Measurements from ENCODE around the gene CKB. TPM values are rescaled to one million over a fixed set of nuclear protein-coding genes. Genes with fewer than 3 reads are reported as not detected.
A peak's percentile ranks its signal among the peaks of the same experiment; 100 is the strongest.

The CKB gene
- total RNA-seq, 1 experiment from 2014 or later, result 611 TPM

DNA sequence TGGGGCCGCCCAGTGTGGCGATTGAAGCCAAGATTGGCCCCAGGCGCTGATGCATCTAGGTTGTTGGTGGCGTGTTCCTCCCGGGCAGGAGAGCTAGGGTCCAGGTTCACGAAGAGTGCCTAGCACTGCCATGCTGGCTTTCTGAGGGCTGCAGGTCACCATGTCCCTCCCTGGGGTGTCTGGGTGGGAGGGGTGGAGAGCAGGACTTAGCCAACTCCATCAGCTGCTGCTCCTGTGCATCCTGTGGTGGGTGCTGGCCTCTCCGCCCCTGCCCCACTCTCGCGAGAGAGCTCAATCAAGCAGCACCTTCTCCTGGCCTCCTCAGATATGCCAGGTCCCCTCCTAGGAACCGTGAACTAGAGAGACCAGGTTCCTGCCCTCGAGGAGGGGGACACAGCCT, 8.2 kb upstream of the CKB start:
- H3K4me1 Mint-ChIP-seq (ENCODE audit: low read depth, unreplicated experiment), result peaks cover 19% of the 10 kb centered on the region
- intact Hi-C loops (cut with micrococcal nuclease; ENCODE audit: unreplicated experiment), result no loop called here
- ChIA-PET CTCF (no interaction called here), POLR2A (no interaction called here)
- Histone ChIP-seq H3K27me3 (replicated peaks; ENCODE audit: control insufficient read depth, insufficient read depth, low read length) (no peaks in the 10 kb centered on the region), H3K9me3 (no peaks in the 10 kb centered on the region), H3K36me3 (ENCODE audit: control insufficient read depth, insufficient read depth, low read length) (peaks cover 2% of the 10 kb centered on the region; the same call in 1 of the 2 replicates), H3K4me1 (peaks cover 33% of the 10 kb centered on the region), H3K4me3 (ENCODE audit: low read depth, low read length) (no peak overlapping the region)
- no peak overlapping the region for H3K27ac Mint-ChIP-seq (ENCODE audit: unreplicated experiment)
- H3K27me3 Mint-ChIP-seq (ENCODE audit: insufficient read depth, unreplicated experiment), result no peaks in the 10 kb centered on the region
- no peaks in the 10 kb centered on the region for H3K9me3 Mint-ChIP-seq (ENCODE audit: unreplicated experiment)
- BruUV-seq (replicated peaks), result no TSS peak
- TF ChIP-seq, protein P1, sequence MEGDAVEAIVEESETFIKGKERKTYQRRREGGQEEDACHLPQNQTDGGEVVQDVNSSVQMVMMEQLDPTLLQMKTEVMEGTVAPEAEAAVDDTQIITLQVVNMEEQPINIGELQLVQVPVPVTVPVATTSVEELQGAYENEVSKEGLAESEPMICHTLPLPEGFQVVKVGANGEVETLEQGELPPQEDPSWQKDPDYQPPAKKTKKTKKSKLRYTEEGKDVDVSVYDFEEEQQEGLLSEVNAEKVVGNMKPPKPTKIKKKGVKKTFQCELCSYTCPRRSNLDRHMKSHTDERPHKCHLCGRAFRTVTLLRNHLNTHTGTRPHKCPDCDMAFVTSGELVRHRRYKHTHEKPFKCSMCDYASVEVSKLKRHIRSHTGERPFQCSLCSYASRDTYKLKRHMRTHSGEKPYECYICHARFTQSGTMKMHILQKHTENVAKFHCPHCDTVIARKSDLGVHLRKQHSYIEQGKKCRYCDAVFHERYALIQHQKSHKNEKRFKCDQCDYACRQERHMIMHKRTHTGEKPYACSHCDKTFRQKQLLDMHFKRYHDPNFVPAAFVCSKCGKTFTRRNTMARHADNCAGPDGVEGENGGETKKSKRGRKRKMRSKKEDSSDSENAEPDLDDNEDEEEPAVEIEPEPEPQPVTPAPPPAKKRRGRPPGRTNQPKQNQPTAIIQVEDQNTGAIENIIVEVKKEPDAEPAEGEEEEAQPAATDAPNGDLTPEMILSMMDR (IDR thresholded peaks at IDR 0.05; ENCODE audit: insufficient read depth in 1 of 2, low read depth in 1 of 2, low read length in 1 of 2, severe bottlenecking in 1 of 2, unreplicated experiment in 1 of 2), result no peak
- peaks cover 11% of the 10 kb centered on the region for H3K36me3 Mint-ChIP-seq (ENCODE audit: insufficient read depth, unreplicated experiment)
- no peak overlapping the region for H3K4me3 Mint-ChIP-seq (ENCODE audit: unreplicated experiment)
- DNase-seq, result no peak

DNA sequence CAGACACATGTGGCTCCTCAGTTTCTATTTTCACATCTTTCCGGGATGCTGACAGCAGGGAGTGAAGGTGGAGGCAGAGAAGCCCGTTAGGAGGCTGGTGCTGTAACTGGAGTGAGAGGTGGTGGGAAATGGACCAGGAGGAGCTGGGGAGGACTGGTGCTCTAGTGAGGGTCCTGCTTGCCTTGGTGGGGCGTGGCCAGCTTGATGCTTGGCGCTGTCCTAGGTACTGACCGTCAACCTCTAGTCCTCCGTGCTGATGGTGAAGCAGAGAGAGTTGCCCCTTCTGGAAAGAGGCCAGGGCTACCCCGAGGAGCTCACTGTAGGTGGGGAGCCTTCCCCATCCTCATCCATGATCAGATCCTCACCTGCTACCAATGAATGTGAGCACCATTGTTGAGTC, 7.8 kb upstream of the CKB start:
- no peak overlapping the region; the same call in none of the 2 replicates for H3K4me3 ChIP-seq (ENCODE audit: low read depth, low read length)

DNA sequence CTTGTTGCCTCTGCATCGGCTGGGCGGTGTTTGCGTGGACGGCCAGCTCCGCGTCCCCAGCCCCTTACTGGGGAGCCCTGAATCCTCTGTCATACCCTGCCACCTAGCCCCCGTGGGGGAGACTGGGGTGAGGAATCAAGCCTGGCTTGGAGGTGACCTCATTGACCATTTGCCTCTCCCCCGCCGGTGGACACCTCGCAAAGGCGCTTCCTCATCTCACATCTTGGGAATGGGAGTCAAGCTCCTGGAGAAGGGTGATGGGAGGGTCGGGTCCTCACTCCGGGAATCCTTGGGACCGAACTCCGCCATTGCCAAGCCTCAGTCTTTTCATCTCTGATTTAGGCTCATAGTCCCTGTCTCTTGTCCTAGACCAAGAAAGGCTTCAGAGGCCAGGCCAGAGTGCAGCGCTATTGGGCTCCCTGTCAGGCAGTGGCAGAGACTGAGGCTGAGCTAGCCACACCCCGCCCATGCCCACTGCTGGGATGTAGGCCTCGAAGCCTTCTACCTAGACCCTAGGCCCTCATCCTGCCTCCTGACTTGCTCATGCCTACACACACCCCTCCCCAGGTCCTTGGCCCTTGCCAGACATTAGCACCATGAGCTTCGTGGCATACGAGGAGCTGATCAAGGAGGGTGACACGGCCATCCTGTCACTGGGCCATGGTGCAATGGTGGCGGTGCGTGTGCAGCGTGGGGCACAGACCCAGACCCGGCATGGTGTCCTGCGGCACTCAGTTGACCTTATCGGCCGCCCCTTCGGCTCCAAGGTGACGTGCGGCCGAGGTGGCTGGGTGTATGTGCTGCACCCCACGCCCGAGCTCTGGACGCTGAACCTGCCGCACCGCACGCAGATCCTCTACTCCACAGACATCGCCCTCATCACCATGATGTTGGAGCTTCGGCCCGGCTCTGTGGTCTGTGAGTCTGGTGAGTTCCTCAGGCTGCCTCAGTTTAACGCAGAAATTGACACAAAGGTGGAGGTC, 7.0 kb upstream of the CKB start:
- TF ChIP-seq, protein P1 (IDR thresholded peaks at IDR 0.05; ENCODE audit: insufficient read depth in 1 of 2, low read depth in 1 of 2, low read length in 1 of 2, severe bottlenecking in 1 of 2, unreplicated experiment in 1 of 2), result no peak
- intact Hi-C loops (cut with micrococcal nuclease; ENCODE audit: unreplicated experiment), result no loop called here
- Histone ChIP-seq H3K4me3 (ENCODE audit: low read depth, low read length) (peak overlapping the region; percentile 85), H3K4me1 (peaks cover 42% of the 10 kb centered on the region), H3K36me3 (ENCODE audit: control insufficient read depth, insufficient read depth, low read length) (0 out of 2 replicates have a peak, but pooled peaks cover 2% of the 10 kb centered on the region), H3K27me3 (replicated peaks; ENCODE audit: control insufficient read depth, insufficient read depth, low read length) (no peaks in the 10 kb centered on the region), H3K9me3 (no peaks in the 10 kb centered on the region)
- ChIA-PET POLR2A (interaction anchor here (0.7 kb wide), 1 partner anchor 32 kb away, joined by 3 read pairs; no protein-coding TSS in a partner anchor), CTCF (interaction anchor here (1.6 to 2.2 kb wide), 2 partner anchors 11 to 17 kb away, joined by 6 to 11 read pairs; no protein-coding TSS in a partner anchor)
- no peak for DNase-seq
- H3K27ac Mint-ChIP-seq (ENCODE audit: unreplicated experiment), result peak overlapping the region; percentile 85
- TSS peak; percentile 59 for BruUV-seq (replicated peaks)
- peaks cover 23% of the 10 kb centered on the region for H3K36me3 Mint-ChIP-seq (ENCODE audit: insufficient read depth, unreplicated experiment)
- peaks cover 31% of the 10 kb centered on the region for H3K4me1 Mint-ChIP-seq (ENCODE audit: low read depth, unreplicated experiment)
- H3K27me3 Mint-ChIP-seq (ENCODE audit: insufficient read depth, unreplicated experiment), result no peaks in the 10 kb centered on the region
- H3K9me3 Mint-ChIP-seq (ENCODE audit: unreplicated experiment), result no peaks in the 10 kb centered on the region
- H3K4me3 Mint-ChIP-seq (ENCODE audit: unreplicated experiment), result peak overlapping the region; percentile 81

More for the DNA sequence above, 7.8 kb upstream of the CKB start:
- Histone ChIP-seq H3K36me3 (ENCODE audit: control insufficient read depth, insufficient read depth, low read length) (0 out of 2 replicates have a peak, but pooled peaks cover 2% of the 10 kb centered on the region), H3K27me3 (replicated peaks; ENCODE audit: control insufficient read depth, insufficient read depth, low read length) (no peaks in the 10 kb centered on the region), H3K9me3 (no peaks in the 10 kb centered on the region), H3K4me1 (peaks cover 37% of the 10 kb centered on the region)
- no TSS peak for BruUV-seq (replicated peaks)
- H3K4me3 Mint-ChIP-seq (ENCODE audit: unreplicated experiment), result peak overlapping the region; percentile 81
- TF ChIP-seq, protein P1 (IDR thresholded peaks at IDR 0.05; ENCODE audit: insufficient read depth in 1 of 2, low read depth in 1 of 2, low read length in 1 of 2, severe bottlenecking in 1 of 2, unreplicated experiment in 1 of 2), result no peak
- CTCF ChIA-PET, result interaction anchor here (2.2 kb wide), 1 partner anchor 12 kb away, joined by 11 read pairs; no protein-coding TSS in a partner anchor
- H3K27me3 Mint-ChIP-seq (ENCODE audit: insufficient read depth, unreplicated experiment), result no peaks in the 10 kb centered on the region
- POLR2A ChIA-PET, result no interaction called here
- H3K36me3 Mint-ChIP-seq (ENCODE audit: insufficient read depth, unreplicated experiment), result peaks cover 15% of the 10 kb centered on the region
- H3K4me1 Mint-ChIP-seq (ENCODE audit: low read depth, unreplicated experiment), result peaks cover 24% of the 10 kb centered on the region
- no peaks in the 10 kb centered on the region for H3K9me3 Mint-ChIP-seq (ENCODE audit: unreplicated experiment)
- peak overlapping the region; percentile 85 for H3K27ac Mint-ChIP-seq (ENCODE audit: unreplicated experiment)
- DNase-seq, result no peak
- intact Hi-C loops (cut with micrococcal nuclease; ENCODE audit: unreplicated experiment), result no loop called here

All from Caco-2 (cell line).